Activated effector memory CD4-positive, alpha-beta T cell treated with Interleukin-2 at 50 U/mL for 16 hours (primary cell): ENCODE measurements around the gene MAGEA8.
"Not testable (repeated sequence)": the region's sequence is repeated elsewhere in the genome, so short reads cannot be mapped to it uniquely, and the experiment has no call there.

Experiments used
- DNase-seq: peaks from one replicate; pipeline ENCODE4 v3.0.0-alpha.2; 2020

MAGEA8 gene

DNA sequence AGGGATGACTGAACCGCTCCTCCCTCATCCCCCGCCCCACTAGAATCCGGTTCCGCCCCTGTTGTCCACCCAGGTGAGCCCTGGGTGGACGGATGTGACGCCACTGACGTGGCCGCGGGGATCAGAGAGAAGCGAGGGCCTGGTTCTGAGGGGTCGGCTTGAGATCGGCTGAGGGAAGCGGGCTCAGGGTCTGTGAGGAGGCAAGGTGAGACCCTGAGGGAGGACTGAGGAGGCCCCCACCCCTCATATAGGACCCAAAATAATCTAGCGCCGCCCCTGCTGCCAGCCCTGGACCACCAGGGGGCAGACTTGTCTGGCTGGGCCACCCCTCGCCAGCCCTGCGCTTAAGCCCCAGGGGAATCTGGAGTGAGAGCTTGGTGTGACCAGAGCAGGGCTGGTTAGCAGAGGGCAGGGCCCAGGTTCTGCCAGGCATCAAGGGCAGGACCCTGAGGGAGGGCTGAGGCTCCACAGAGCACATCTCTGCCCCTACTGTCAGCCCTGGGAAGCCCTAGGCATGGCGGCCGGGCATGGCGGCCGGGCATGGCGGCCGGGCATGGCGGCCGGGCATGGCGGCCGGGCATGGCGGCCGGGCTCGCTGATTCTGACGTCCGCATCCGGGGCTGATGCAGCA, at the start of gene MAGEA8:
TSS of gene MAGEA8 (plus strand) at position 103 of the 631 bp plus-strand sequence. CDS start 3,090 bp downstream, outside the sequence.
- DNase-seq = no peak

DNA sequence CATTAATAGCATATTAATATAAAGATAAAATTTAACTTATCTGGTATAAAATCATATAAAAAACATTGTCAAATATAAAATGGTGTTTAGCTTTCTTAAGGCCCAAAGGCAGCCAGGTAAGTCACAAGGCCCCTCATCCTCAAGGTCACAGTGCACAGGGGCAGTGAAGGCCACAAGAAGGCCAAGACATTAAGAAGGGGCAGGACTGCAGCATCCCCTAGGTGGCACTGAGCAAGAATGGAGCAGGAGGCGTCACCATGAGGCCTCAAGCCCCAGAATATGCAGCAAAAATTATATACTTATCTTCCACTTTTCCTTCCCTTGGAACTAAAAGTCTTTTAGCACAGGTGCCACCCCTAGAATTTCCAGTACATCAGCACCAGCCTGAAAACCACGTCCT, 49.5 kb upstream of the MAGEA8 start:
- DNase-seq = no peak

GRCh38 chrX:149836728-149837127, 44.3 kb upstream of the MAGEA8 start:
- DNase-seq = not testable (repeated sequence)

DNA sequence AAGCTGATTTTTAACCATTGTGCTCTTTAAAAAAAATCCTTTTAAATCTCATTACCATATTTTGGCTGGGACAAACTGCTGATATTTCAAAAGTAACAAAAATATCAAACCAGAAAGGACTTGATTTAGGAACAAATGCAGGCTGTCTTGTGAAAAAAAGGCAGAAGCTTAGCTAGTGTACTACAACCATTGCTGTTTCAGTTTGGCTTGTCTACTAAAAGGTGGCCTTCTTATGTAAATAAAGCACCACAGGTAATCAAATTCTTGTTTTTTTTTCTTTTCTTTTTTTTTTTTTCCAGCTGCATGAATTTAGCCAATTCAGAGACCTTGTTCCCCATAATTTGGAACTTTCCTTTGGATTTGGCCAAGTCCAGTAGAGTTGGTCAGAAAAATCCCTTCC, 43.8 kb upstream of the MAGEA8 start:
- DNase-seq = no peak

GRCh38 chrX:149837639-149838038, 43.3 kb upstream of the MAGEA8 start:
- DNase-seq = no peak

- DNase-seq = no peak
Observed at GRCh38 chrX:149841929-149842328, 39.1 kb upstream of the MAGEA8 start.

- DNase-seq = no peak
Observed at GRCh38 chrX:149845385-149845784, 35.6 kb upstream of the MAGEA8 start.

- no peak for DNase-seq
Observed at GRCh38 chrX:149846789-149847188, 34.2 kb upstream of the MAGEA8 start.

- DNase-seq = no peak
Observed at GRCh38 chrX:149848855-149849254, 32.1 kb upstream of the MAGEA8 start.

GRCh38 chrX:149849787-149850186, 31.2 kb upstream of the MAGEA8 start:
- no peak for DNase-seq

DNA sequence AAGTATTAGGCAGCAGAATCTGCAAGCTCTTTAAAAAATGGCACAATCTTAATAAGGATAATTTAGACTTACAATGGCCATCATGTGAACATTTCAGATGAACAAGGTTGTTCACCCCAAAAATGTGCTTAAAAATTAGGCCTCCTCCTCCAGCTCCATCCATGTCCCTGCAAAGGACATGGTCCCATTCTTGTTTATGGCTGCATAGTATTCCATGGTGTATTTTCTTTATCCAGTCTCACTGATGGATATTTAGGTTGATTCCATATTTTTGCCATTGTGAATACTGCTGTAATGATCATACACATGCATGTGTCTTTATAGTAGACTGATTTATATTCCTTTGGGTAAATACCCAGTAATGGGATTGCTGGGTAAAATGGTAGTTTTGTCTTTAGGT, 29.1 kb upstream of the MAGEA8 start:
- no peak for DNase-seq

DNA sequence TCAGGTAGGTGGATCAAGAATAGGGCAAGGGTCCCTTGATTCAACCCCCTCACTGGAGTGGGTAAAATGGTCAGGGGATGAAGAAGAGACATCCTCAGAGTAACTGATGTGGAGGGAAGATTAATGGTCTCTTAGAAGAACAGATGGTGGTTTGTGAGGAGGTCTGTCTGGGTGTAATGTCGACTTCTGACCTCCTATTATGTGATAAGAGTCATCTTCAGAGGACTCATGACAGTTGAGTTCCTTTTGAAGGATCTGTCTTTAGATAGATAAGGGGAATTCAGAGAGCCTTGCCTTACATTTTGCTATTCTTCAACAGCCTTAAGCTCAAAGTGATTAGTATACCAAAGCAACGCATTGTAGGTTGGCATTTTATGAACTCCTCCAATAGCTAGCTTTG, 27.1 kb upstream of the MAGEA8 start:
- no peak for DNase-seq

DNA sequence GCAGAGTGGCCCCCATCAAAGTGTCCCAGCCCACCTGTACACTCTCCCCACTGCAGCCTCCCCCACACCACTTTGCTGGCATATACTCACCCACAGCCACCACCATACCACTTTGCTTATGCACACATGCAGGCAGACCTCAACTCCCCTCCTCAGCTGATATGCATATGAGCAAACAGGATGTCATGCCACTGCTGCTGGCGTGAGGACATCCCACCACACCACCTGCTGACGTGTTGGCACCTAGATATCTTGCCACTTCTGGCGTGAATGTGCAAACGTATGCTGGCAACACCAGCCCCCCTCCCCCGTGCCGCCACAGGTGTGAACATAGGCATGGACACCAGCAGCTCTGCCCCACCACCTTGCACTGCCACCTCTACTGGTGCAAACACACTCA, 22.4 kb upstream of the MAGEA8 start:
- DNase-seq = no peak

DNA sequence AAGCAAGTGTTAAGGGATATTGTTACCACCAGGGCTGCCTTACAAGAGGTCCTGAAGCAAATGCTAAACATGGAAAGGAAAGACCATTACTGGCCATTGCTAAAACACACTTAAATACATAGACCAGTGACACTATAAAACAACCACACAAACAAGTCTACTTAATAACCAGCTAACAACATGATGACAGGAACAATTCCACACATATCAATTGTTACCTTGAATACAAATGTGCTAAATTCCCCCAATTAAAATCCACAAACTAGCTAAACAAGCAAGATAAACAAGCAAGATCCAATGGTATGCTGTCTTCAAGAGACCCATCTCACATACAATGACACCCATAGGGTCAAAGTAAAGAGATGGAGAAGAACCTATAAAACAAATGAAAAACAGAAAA, 20.5 kb upstream of the MAGEA8 start:
- DNase-seq = no peak

DNA sequence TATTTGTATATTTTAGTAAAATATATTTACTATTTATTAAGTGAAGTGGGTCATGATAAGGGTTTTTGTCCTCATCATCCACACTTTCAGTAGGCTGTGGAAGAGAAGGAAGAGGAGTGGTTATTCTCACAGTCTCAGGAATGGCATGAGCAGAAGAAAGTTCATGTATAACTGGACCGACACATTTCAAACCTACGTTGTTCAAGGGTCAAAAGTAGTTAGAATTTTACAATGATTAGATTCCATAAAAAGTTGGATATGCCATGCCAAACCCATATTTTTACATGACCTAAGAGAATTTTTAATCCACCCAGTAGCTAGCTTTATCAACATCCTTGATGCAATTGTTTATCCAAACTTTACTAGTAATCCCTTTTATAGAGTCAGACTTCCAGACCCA, 15.6 kb upstream of the MAGEA8 start:
- DNase-seq = no peak

DNA sequence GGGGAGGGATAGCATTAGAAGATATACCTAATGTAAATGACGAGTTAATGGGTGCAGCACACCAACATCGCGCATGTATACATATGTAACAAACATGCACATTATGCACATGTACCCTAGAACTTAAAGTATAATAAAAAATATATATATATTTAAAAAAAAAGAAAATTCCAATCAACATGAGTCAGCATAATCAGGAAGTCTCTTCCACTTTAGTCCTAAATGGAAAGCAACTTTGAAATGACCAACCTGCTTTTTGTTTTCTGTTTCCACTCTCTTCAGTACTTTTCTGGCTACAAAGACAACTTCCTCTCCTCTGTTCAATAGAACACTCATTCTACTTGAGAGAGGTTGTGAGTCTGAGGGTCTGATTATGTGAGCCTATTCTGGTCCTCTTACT, 13.5 kb upstream of the MAGEA8 start:
- DNase-seq = no peak

DNA sequence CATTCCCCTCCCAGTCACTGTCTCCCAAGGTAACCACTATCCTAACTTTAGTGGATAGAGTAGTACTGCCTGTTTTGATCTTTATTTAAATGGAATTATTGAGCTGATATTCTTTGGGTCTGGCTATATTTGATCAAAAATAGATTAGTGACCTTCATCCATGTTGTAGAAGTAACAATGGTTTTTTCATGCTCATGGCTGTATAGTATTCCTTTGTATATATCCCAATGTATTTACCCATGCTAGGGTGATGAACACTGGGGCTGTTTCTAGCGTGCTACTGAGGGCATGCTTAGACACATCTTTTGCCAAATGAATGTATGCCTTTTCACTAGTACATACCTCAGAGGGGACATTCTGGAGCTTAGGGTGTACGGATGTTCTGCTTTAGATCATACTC, 10.1 kb upstream of the MAGEA8 start:
- no peak for DNase-seq

- no peak for DNase-seq
Observed at GRCh38 chrX:149871433-149871832, 9.6 kb upstream of the MAGEA8 start.

- peak; percentile 38 for DNase-seq
Observed at GRCh38 chrX:149871940-149872339, 9.0 kb upstream of the MAGEA8 start.

DNA sequence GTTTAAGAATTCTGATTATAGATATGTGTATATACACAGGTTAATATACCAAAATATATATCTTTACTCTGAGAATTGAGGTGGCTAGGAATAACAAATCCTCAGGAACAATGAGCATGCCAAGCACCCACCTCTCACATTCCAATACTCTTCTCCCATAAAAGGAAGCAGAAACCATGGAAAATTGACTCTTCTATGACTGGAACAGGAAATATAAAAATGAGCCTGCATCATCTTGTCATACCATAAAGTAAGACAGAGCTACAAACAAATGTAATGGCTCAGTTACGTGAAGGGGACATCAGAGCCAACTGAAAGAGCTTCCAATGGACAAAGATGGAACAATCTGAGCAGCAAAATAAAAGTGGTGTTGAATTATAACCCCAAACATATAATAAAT, 3.8 kb upstream of the MAGEA8 start:
- DNase-seq = no peak

GRCh38 chrX:149877636-149878035, 3.3 kb upstream of the MAGEA8 start:
- no peak for DNase-seq

GRCh38 chrX:149890828-149891227, 9.8 kb downstream of the MAGEA8 start:
- DNase-seq = not testable (repeated sequence)

DNA sequence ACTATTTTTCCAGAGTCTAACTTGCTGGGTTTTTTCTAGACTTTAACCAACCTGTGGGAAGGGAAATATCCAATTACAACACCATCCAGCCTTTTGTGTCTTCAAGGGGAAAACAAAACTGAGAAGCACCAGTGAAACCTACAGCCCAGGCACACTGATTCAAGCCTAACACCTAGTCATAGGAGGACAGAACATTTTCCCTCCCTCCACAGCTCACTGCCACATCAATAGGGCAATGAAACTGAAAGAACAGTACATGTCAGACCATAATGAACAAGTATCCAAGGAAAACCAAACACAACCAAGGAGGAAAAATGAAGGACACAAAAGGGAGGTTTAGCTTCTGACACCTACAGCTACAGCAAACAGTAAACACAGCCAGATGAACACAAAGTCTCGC, 17.6 kb downstream of the MAGEA8 start:
- no peak for DNase-seq

DNA sequence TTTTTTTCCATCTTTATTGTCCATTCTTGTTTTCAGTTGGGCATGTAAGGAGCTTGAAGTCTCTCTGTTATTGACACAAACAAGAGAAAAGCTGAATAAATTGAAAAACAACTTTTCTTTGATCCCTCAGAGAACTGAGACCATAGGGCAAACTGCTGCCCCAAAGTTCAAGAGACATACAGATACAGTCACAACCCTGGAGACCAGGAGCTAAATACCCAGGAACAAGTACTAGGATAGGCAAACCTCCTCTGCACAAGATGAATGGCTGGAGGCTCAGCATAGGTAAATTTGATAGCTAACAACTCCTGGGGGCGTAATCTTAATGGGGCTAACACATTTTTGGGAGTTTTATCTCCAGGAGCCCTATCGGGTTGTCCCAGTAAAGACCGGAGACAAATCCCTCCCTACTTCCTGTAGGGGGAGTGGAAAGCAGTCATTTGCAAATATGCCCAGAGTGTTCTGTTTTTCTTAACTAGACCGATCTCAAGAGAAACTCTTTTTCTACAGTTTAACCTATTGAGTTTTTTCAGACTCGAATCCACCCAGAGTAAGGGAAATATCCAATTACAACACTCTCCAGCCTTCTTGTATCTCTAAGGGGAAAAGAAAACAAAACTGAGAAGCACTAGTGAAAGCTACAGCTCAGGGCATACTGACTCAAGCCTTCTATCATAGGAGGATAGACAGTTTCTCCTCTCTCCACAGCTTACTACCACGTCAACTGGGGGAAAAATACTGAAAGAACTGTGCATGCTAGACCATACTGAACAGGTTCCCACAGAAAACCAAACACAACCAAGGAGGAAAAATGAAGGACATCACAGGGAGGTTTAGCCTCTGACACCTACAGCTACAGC, 23.1 kb downstream of the MAGEA8 start:
- DNase-seq = no peak

GRCh38 chrX:149908308-149908707, 27.3 kb downstream of the MAGEA8 start:
- no peak for DNase-seq
